Heart right ventricle (tissue), 16 donors: ENCODE data around the gene TECPR2. TPM values are rescaled to one million over a fixed set of nuclear protein-coding genes. Genes with fewer than 3 reads are reported as not detected.
A peak's percentile ranks its signal among the peaks of the same experiment; 100 is the strongest.

Source experiments
- ATAC-seq, 8 donors: fragments of 200-7000 bp; cut with Tn5 transposase; one replicate each; pipeline ENCODE4 v1.9.1; 2020; ENCODE audit warnings: mild to moderate bottlenecking in 8 of 8, moderate library complexity in 8 of 8, moderate number of reproducible peaks in 1 of 8
- DNase-seq, 2 donors: peaks; one replicate each; pipeline ENCODE4 v3.0.0-alpha.2; 2020
- H3K27ac ChIP-seq, 10 donors: fragments of 200-600 bp; sonication (generic) in 2 of 10; one replicate each; pipeline versions ENCODE4 v1.5.0 to v1.8.0; 2020 to 2022; ENCODE audit warnings: mild to moderate bottlenecking in 3 of 10
- H3K27me3 ChIP-seq, 7 donors: fragments of 200-600 bp; one replicate each; pipeline ENCODE4 v1.8.0; 2021 to 2022; ENCODE audit warnings: mild to moderate bottlenecking in 2 of 7
- H3K36me3 ChIP-seq, 9 donors: fragments of 200-600 bp; sonication (generic) in 1 of 9; one replicate each; pipeline versions ENCODE4 v1.5.0 to v1.8.0; 2020 to 2022; ENCODE audit warnings: mild to moderate bottlenecking in 2 of 9
- H3K4me1 ChIP-seq, 9 donors: fragments of 200-600 bp; sonication (generic) in 1 of 9; one replicate each; pipeline versions ENCODE4 v1.5.0 to v1.8.0; 2020 to 2022; ENCODE audit warnings: mild to moderate bottlenecking in 4 of 9
- H3K4me3 ChIP-seq, 10 donors: fragments of 200-600 bp; sonication (generic) in 2 of 10; one replicate each; pipeline versions ENCODE4 v1.5.0 to v1.8.0; 2020 to 2022; ENCODE audit warnings: mild to moderate bottlenecking in 7 of 10, moderate library complexity in 2 of 10
- H3K9me3 ChIP-seq, 11 donors: fragments of 200-600 bp in 10 of 11; sonication (generic) in 2 of 11; one replicate each; pipeline versions ENCODE4 v1.5.0 to v1.8.0; 2013 to 2022; ENCODE audit warnings: mild to moderate bottlenecking in 2 of 11, control low read depth in 1 of 11, moderate library complexity in 1 of 11
- CTCF ChIP-seq, 9 donors: fragments of 200-600 bp; sonication (generic) in 2 of 9; IDR thresholded peaks; one replicate each; pipeline versions ENCODE4 v1.5.0 to v1.8.0; 2021 to 2022; ENCODE audit warnings: antibody characterized with exemption in 9 of 9, mild to moderate bottlenecking in 5 of 9, moderate library complexity in 1 of 9
- WGBS, 2 donors: extraction: QIAGEN DNeasy Blood & Tissue Kit; methylation state at CpG; one replicate each; pipeline ENCODE4 v1.1.7; 2013; ENCODE audit warnings: inconsistent platforms in 1 of 2; 5-methylcytosine and 5-hydroxymethylcytosine counted together
- intact Hi-C, 10 donors: fragments of 100-400 bp; cut with DNase I; formaldehyde crosslinking; loops; one replicate each; pipeline versions ENCODE4 v1.11.1 to v1.14.2; 2022
- polyA plus RNA-seq, 2 donors: library from polyadenylated mRNA; stranded (reverse); fragments of 200-250 nt; gene quantifications; one replicate each; pipeline ENCODE4 v1.2.3, GENCODE V29; 2013
- total RNA-seq, 10 donors: library from RNA; stranded (reverse); fragmentation: NEBNext Ultra II Directional in 3 of 10; extraction: Animal tissue kit (Norgen Biotek cat#: 25700) in 3 of 10; gene quantifications; one replicate each; pipeline versions ENCODE4 v1.2.1 to v1.2.4, GENCODE V29; 2021 to 2023
- donor health status: Arrhythmogenic right ventricular cardiomyopathy.
- donor health status: ischemic (EF 13 %, LVEDD 7.1; RV severe dilation, severe dysfunction).
- donor health status: healthy with polysubstance abuse.
- donor health status: DM: no; HTN: yes; CAD: no.
- donor health status: DM: no; HTN: no; CAD: no.
- donor health status: ischemic (EF 25% LVEDD 6.9; RV normal size, moderate dysfunction).
- donor health status: ischemic (EF 25% LVEDD 5.7; RV mildly dilated, moderate dysfunction).
- donor health status: healthy.
- donor health status: DM: yes; HTN: yes; CAD: no.
- donor health status: Ischemic cardiomyopathy.
- donor health status: ischemic (EF 35%, LVEDD 5.7; RV mildly dilated, moderate dysfunction).
- donor health status: nonischemic (EF 11% LVEDD 7.7; RV severe dilation, severe dysfunction).
- donor health status: DM: yes; HTN: yes; CAD: no.
- donor health status: PGD.
- donor health status: ischemic (EF 29% LVEDD 5.4; RV normal size, mild dysfunction).
- donor health status: nonischemic (EF 23%, LVEDD 6.1; RV moderate dilation, normal function).

TECPR2 gene
- total and polyA plus RNA-seq, 12 donors, result 6.8 to 34.2 (median 24.8) TPM

DNA sequence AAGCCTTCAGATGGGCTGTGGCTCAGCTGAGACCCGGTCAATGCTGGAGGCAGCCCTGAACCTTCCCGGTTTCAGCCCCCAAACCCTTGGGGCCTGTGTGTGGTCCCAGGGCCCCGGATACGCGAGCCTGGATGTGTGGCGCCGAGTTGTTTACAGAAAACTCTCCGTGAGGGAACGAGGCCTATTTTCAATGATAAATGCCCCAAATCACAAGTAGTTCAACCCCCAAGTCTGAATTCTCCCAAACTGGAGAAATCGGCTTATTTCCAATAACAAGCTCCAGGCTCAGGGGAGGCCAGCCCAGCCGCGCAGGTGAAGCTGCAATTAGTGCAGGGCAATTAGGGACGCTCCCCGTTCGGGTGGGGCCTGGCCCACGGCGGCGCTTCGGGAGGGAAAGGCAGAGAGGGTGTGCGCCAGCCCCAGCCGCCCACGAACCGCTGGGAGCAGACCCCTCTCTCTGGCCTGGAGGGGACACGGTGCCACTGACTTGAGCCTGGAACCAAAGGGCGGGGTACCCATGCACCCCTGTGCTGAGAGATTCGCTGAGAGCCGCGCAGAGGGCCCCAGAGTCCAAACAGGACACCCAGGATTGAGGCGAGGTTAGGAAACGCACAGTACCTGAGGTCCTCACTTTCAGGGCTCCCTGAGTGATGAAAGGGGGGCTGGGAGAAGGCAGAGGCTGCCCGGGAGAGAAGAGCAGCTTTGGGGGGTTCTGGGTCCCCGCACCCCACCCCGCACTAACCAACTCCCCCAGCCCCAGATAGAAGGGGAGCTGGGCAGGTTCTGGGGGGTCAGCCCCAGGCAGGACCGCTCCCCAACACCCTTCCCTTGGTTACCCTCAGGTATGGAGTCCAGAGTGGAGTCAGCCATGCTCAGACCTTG, 161.1 kb downstream of the TECPR2 start:
- no peak for TF ChIP-seq CTCF (IDR thresholded peaks at IDR 0.05)
- Histone ChIP-seq H3K4me1 (peaks cover 0 to 27% (median 10%) of the 10 kb centered on the region in 9 donors), H3K4me3 (peak overlapping the region in 9 of 10 donors; percentile 44 to 81 (median 66)), H3K27me3 (no peaks in the 10 kb centered on the region), H3K9me3 (no peaks in the 10 kb centered on the region), H3K27ac (peak overlapping the region in 9 of 10 donors; percentile 42 to 93 (median 85)), H3K36me3 (no peaks in the 10 kb centered on the region)
- ATAC-seq (peak in 4 of 8 donors; percentile 0 to 11 (median 2)), DNase-seq (no peak)
- intact Hi-C loops, result loop anchor here in 7 of 10 donors (1.0 to 10.0 kb wide), 7 partner anchors 67 to 205 kb away; partner anchors contain the start of genes RCOR1 (in 3 of the 7) and ZNF839 (in 1 of the 7)
- 59 to 62% methylated on average over 34 of the region's 34 CpGs for WGBS, 2 donors

GRCh38 chr14:102524451-102525218, 161.9 kb downstream of the TECPR2 start:
- ATAC-seq (peak; percentile 98 to 100 (median 99)), DNase-seq (peak; percentile 99 to 100)
- Histone ChIP-seq H3K36me3 (no peaks in the 10 kb centered on the region), H3K4me3 (peak overlapping the region; percentile 29 to 81 (median 64)), H3K4me1 (peaks cover 0 to 28% (median 10%) of the 10 kb centered on the region in 9 donors), H3K27ac (peak overlapping the region; percentile 42 to 93 (median 86)), H3K9me3 (no peaks in the 10 kb centered on the region), H3K27me3 (no peaks in the 10 kb centered on the region)
- WGBS, 2 donors, result 0% methylated on average over 32 of the region's 32 CpGs
- intact Hi-C loops, result loop anchor here in 8 of 10 donors (1.0 to 10.0 kb wide), 8 partner anchors 66 to 393 kb away; partner anchors contain the start of genes RCOR1 (in 4 of the 8) and ZNF839 (in 1 of the 8)
- peak; percentile 93 to 100 (median 99) for TF ChIP-seq CTCF (IDR thresholded peaks at IDR 0.05)

DNA sequence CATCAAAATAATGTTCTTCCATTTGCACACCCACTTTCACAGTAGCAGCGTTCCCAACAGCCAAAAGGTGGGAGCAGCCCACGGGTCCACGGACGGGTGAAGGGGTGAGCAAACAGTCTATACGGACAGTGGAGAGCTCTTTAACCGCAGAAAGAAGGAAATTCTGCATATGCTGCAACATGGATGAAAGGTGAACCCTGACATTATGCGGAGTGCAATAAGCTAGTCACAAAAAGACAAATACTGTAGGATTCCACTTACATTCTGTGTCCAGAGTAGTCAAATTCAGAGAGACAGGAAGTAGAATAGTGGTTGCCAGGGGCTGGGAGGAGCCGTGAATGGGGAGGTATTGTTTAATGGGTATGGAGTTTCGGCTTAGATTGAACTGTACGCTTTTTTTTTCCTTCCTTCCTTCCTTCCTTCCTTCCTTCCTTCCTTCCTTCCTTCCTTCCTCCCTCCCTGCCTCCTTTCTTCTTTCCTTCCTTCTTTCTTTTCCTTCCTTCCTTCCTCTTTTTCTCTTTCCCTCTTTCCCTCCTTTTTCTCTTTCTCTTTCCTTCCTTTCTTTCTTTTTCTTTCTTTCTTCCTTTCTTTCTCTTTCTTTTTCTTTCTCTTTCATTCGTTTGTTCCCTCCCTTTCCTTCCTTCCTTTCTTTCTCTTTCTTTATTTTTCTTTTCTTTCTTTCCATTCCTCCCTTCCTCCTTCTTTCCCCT, 162.6 kb downstream of the TECPR2 start:
- Histone ChIP-seq H3K4me3 (peak overlapping the region; percentile 29 to 81 (median 64)), H3K9me3 (no peaks in the 10 kb centered on the region), H3K4me1 (peaks cover 0 to 28% (median 10%) of the 10 kb centered on the region in 9 donors), H3K27me3 (no peaks in the 10 kb centered on the region), H3K36me3 (no peaks in the 10 kb centered on the region), H3K27ac (peak overlapping the region; percentile 42 to 93 (median 86))
- 4 to 8% methylated on average over 11 of the region's 11 CpGs for WGBS, 2 donors
- ATAC-seq (peak; percentile 1 to 66 (median 34)), DNase-seq (no peak)
- no peak for TF ChIP-seq CTCF (IDR thresholded peaks at IDR 0.05)
- intact Hi-C loops, result loop anchor here in 7 of 10 donors (2.0 to 10.0 kb wide), 7 partner anchors 65 to 392 kb away; partner anchors contain the start of genes RCOR1 (in 2 of the 7) and ZNF839 (in 1 of the 7)
